IMR-90 (cell line): ENCODE data around the gene CHRNB4.

Experiments
- CTCF ChIP-seq: conservative IDR thresholded peaks from 2 replicates; pipeline ENCODE4 v1.5.1; 2012; ENCODE audit warnings: mild to moderate bottlenecking, low read depth, low read length, improper control_type of control experiment
- FOS ChIP-seq: fragments of 150-350 bp; IDR thresholded peaks from 2 replicates; pipeline ENCODE4 v1.6.1; 2016; ENCODE audit warnings: low read depth, low read length
- NFE2L2 ChIP-seq: fragments of 150-350 bp; IDR thresholded peaks from 2 replicates; pipeline ENCODE4 v1.6.1; 2016; ENCODE audit warnings: low read depth, mild to moderate bottlenecking, low read length
- POLR2A ChIP-seq: IDR thresholded peaks from 2 replicates; pipeline ENCODE4 v1.6.1; 2012; ENCODE audit warnings: mild to moderate bottlenecking, low read depth, low read length
- RAD21 ChIP-seq: IDR thresholded peaks from 2 replicates; pipeline ENCODE4 v1.6.1; 2012; ENCODE audit warnings: low read length, improper control_type of control experiment
- RCOR1 ChIP-seq: IDR thresholded peaks from 2 replicates; pipeline ENCODE4 v1.6.1; 2012; ENCODE audit warnings: mild to moderate bottlenecking, low read length, improper control_type of control experiment; ENCODE audit not compliant: insufficient replicate concordance
- RFX5 ChIP-seq: IDR thresholded peaks from 2 replicates; pipeline ENCODE4 v1.8.0; 2012; ENCODE audit warnings: low read depth, mild to moderate bottlenecking, low read length, moderate library complexity
- USF2 ChIP-seq: fragments of 150-350 bp; IDR thresholded peaks from 2 replicates; pipeline ENCODE4 v1.6.1; 2017; ENCODE audit warnings: mild to moderate bottlenecking, antibody characterized with exemption, low read length, low read depth

- no peak for TF ChIP-seq CTCF
- TF ChIP-seq NFE2L2 = no peak
- TF ChIP-seq POLR2A = no peak
- no peak for TF ChIP-seq FOS
- no peak for TF ChIP-seq RAD21
- TF ChIP-seq RCOR1 = no peak
- TF ChIP-seq RFX5 = no peak
- no peak for TF ChIP-seq USF2
These were observed 3.1 kb downstream of the CHRNB4 start for GRCh38 chr15:78637776-78638435.
